HepG2 (cell line): ENCODE data around the gene POLA1. TPM values are rescaled to one million over a fixed set of nuclear protein-coding genes. Genes with fewer than 3 reads are reported as not detected.

Experiments used
- AHDC1 ChIP-seq: sonication (generic); formaldehyde crosslinking; IDR thresholded peaks from 2 replicates; pipeline ENCODE4 v1.5.1; 2020; ENCODE audit warnings: mild to moderate bottlenecking, missing genetic modification reagents, borderline replicate concordance
- GPN1 ChIP-seq: sonication (generic); formaldehyde crosslinking; IDR thresholded peaks from 2 replicates; pipeline ENCODE4 v1.5.1; 2020; ENCODE audit warnings: missing genetic modification reagents, borderline replicate concordance
- HNRNPH1 ChIP-seq: fragments of 200-400 bp; formaldehyde crosslinking; optimal IDR thresholded peaks from 2 replicates; pipeline ENCODE3; 2017; ENCODE audit warnings: mild to moderate bottlenecking, low read depth, low read length
- JUN ChIP-seq: sonication (generic); formaldehyde crosslinking; IDR thresholded peaks from 2 replicates; pipeline ENCODE4 v1.4.0; 2020; ENCODE audit warnings: mild to moderate bottlenecking, missing genetic modification reagents
- NONO ChIP-seq, 2 experiments: fragments of 450-650 bp in 1 of 2; sonication (generic) in 1 of 2; formaldehyde crosslinking in 1 of 2; IDR thresholded peaks in 1 of 2; conservative IDR thresholded peaks in 1 of 2; 2 replicates each; pipeline versions ENCODE4 v1.6.1 to v1.8.0; 2017 to 2022; ENCODE audit warnings: mild to moderate bottlenecking in 1 of 2, missing genetic modification reagents in 1 of 2, moderate library complexity in 1 of 2
- TAF15 ChIP-seq: fragments of 200-400 bp; formaldehyde crosslinking; IDR thresholded peaks from one replicate; pipeline ENCODE4 v1.6.1; 2018; ENCODE audit warnings: mild to moderate bottlenecking, low read depth, low read length; ENCODE audit not compliant: poor library complexity, severe bottlenecking
- THAP11 ChIP-seq: IDR thresholded peaks from 2 replicates; pipeline ENCODE4 v1.6.1; 2016; ENCODE audit warnings: missing biosample characterization, missing genetic modification reagents
- ZBED4 ChIP-seq: sonication (generic); formaldehyde crosslinking; IDR thresholded peaks from 2 replicates; pipeline ENCODE4 v1.4.0; 2020; ENCODE audit warnings: missing genetic modification reagents, borderline replicate concordance
- ZNF407 ChIP-seq: sonication (generic); formaldehyde crosslinking; IDR thresholded peaks from one replicate; pipeline ENCODE4 v1.5.1; 2020; ENCODE audit warnings: mild to moderate bottlenecking, missing genetic modification reagents; ENCODE audit errors: not compliant biosample characterization
- polyA plus RNA-seq, 8 experiments: library from polyadenylated mRNA; depleted of rRNA in 3 of 8; stranded (reverse) in 7 of 8; unstranded in 1 of 8; fragments of >200 nt; fragmentation: Illumina TruSeq in 4 of 8; extraction: Trizol in 4 of 8; gene quantifications; 2 replicates each; pipeline versions ENCODE4 v1.2.1 to v1.2.3, GENCODE V29; 2011 to 2016; ENCODE audit warnings: low read depth in 4 of 8, missing spikeins in 1 of 8, mixed read lengths in 1 of 8; ENCODE audit not compliant: insufficient read depth in 1 of 8
- total RNA-seq, 5 experiments: library from RNA; depleted of rRNA; stranded (reverse); fragments of >200 nt; fragmentation: Illumina TruSeq; extraction: Trizol; gene quantifications; 2 replicates each; pipeline ENCODE4 v1.2.3, GENCODE V29; 2016; ENCODE audit warnings: low read depth in 1 of 5

POLA1 gene
- total and polyA plus RNA-seq, 2 of the 13 experiments (the other 11 are each of a cell fraction or from before 2014, with no cell fraction given), result 3.3 to 26.5 TPM

- TF ChIP-seq AHDC1 (CRISPR knock-in tag) (no peak), HNRNPH1 (no peak), ZNF407 (CRISPR knock-in tag) (no peak), ZBED4 (CRISPR knock-in tag) (no peak), THAP11 (CRISPR knock-in tag) (peak; percentile 86), JUN (no peak), NONO (IDR thresholded peaks at IDR 0.05) (no peak), NONO (CRISPR knock-in tag; conservative IDR thresholded peaks at IDR 0.05) (0 out of 2 replicates have a peak, but pooled peaks have one; percentile 18), TAF15 (no peak), GPN1 (CRISPR knock-in tag) (no peak)
Observed at GRCh38 chrX:24693453-24694202, at the start of gene POLA1 (continued).
